Measurements from ENCODE around the gene LENG9.
"Not testable (repeated sequence)": the region's sequence is repeated elsewhere in the genome, so short reads cannot be mapped to it uniquely, and the experiment has no call there.

The LENG9 gene

GRCh38 chr19:54463531-54464043 lies at the start of gene LENG9:
TSS of gene LENG9 (minus strand) at chr19:54463778. CDS start at chr19:54463526, 252 bp downstream.
- peak; percentile 75 to 84 for DNase-seq (ENCODE audit: low read depth in 1 of 2, low spot score in 1 of 2)

GRCh38 chr19:54509200-54509940 lies 45.8 kb upstream of the LENG9 start:
- DNase-seq (ENCODE audit: low read depth in 1 of 2, low spot score in 1 of 2), result not testable (repeated sequence)

- DNase-seq (ENCODE audit: low read depth in 1 of 2, low spot score in 1 of 2), result not testable (repeated sequence)
Observed at GRCh38 chr19:54508487-54508886, 44.9 kb upstream of the LENG9 start.

GRCh38 chr19:54507824-54508223 lies 44.2 kb upstream of the LENG9 start:
- no peak for DNase-seq (ENCODE audit: low read depth in 1 of 2, low spot score in 1 of 2)

- DNase-seq (ENCODE audit: low read depth in 1 of 2, low spot score in 1 of 2), result not testable (repeated sequence)
Observed at GRCh38 chr19:54507038-54507717, 43.6 kb upstream of the LENG9 start.

- DNase-seq (ENCODE audit: low read depth in 1 of 2, low spot score in 1 of 2), result no peak
Observed at GRCh38 chr19:54506079-54506478, 42.5 kb upstream of the LENG9 start.

GRCh38 chr19:54505542-54505941 lies 42.0 kb upstream of the LENG9 start:
- not testable (repeated sequence) for DNase-seq (ENCODE audit: low read depth in 1 of 2, low spot score in 1 of 2)

- no peak for DNase-seq (ENCODE audit: low read depth in 1 of 2, low spot score in 1 of 2)
Observed at GRCh38 chr19:54502518-54503048, 39.0 kb upstream of the LENG9 start, which contains the start of gene LAIR2. TSS of gene LAIR2 (plus strand) at chr19:54502831. CDS start at chr19:54502919, 88 bp downstream.

GRCh38 chr19:54498451-54498772 lies 34.8 kb upstream of the LENG9 start:
- not testable (repeated sequence) for DNase-seq (ENCODE audit: low read depth in 1 of 2, low spot score in 1 of 2)

- not testable (repeated sequence) for DNase-seq (ENCODE audit: low read depth in 1 of 2, low spot score in 1 of 2)
Observed at GRCh38 chr19:54497747-54498450, 34.3 kb upstream of the LENG9 start.

- not testable (repeated sequence) for DNase-seq (ENCODE audit: low read depth in 1 of 2, low spot score in 1 of 2)
Observed at GRCh38 chr19:54495284-54495683, 31.7 kb upstream of the LENG9 start.

- no peak for DNase-seq (ENCODE audit: low read depth in 1 of 2, low spot score in 1 of 2)
Observed at GRCh38 chr19:54493967-54494585, 30.5 kb upstream of the LENG9 start.

GRCh38 chr19:54493056-54493455 lies 29.5 kb upstream of the LENG9 start:
- not testable (repeated sequence) for DNase-seq (ENCODE audit: low read depth in 1 of 2, low spot score in 1 of 2)

- no peak for DNase-seq (ENCODE audit: low read depth in 1 of 2, low spot score in 1 of 2)
Observed at GRCh38 chr19:54492568-54492967, 29.0 kb upstream of the LENG9 start.

GRCh38 chr19:54489766-54490165 lies 26.2 kb upstream of the LENG9 start:
- no peak for DNase-seq (ENCODE audit: low read depth in 1 of 2, low spot score in 1 of 2)

GRCh38 chr19:54489341-54489740 lies 25.8 kb upstream of the LENG9 start:
- DNase-seq (ENCODE audit: low read depth in 1 of 2, low spot score in 1 of 2), result no peak

GRCh38 chr19:54485851-54486250 lies 22.3 kb upstream of the LENG9 start:
- no peak for DNase-seq (ENCODE audit: low read depth in 1 of 2, low spot score in 1 of 2)

- no peak for DNase-seq (ENCODE audit: low read depth in 1 of 2, low spot score in 1 of 2)
Observed at GRCh38 chr19:54484451-54484850, 20.9 kb upstream of the LENG9 start.

GRCh38 chr19:54482889-54483288 lies 19.3 kb upstream of the LENG9 start:
- DNase-seq (ENCODE audit: low read depth in 1 of 2, low spot score in 1 of 2), result no peak

- no peak for DNase-seq (ENCODE audit: low read depth in 1 of 2, low spot score in 1 of 2)
Observed at GRCh38 chr19:54481326-54481930, 17.9 kb upstream of the LENG9 start.

GRCh38 chr19:54480051-54480450 lies 16.5 kb upstream of the LENG9 start:
- no peak for DNase-seq (ENCODE audit: low read depth in 1 of 2, low spot score in 1 of 2)
